ENCODE data around the gene GRHL1. TPM values are rescaled to one million over a fixed set of nuclear protein-coding genes. Genes with fewer than 3 reads are reported as not detected.

Gene GRHL1
- total RNA-seq, 1 experiment from 2014 or later, result 2.7 TPM

GRCh38 chr2:9975328-9975727 is 23.8 kb downstream of the GRHL1 start (continued):
- TF ChIP-seq RORB (CRISPR knock-in tag; IDR thresholded peaks at IDR 0.05) (no peak), MAX (CRISPR knock-in tag; IDR thresholded peaks at IDR 0.05) (no peak)

GRCh38 chr2:9975805-9976447 is 24.4 kb downstream of the GRHL1 start:
- DNase-seq (ENCODE audit: low spot score) (no peak), ATAC-seq (no peak)
- H3K27ac Mint-ChIP-seq, result no peak overlapping the region
- peaks cover 5% of the 10 kb centered on the region; the same call in 1 of the 2 replicates for H3K9me3 Mint-ChIP-seq
- no peaks in the 10 kb centered on the region for H3K36me3 Mint-ChIP-seq
- H3K4me3 Mint-ChIP-seq, result no peak overlapping the region
- ChIA-PET POLR2A (no interaction called here), CTCF (interaction anchor here (1.0 kb wide), 1 partner anchor 9 kb away, joined by 6 read pairs; no protein-coding TSS in a partner anchor)
- H3K27me3 Mint-ChIP-seq (ENCODE audit: low read depth), result no peaks in the 10 kb centered on the region
- no peak for TF ChIP-seq FOXJ3 (CRISPR knock-in tag; IDR thresholded peaks at IDR 0.05; ENCODE audit: borderline replicate concordance)
- no peak for TF ChIP-seq CREM (CRISPR knock-in tag; IDR thresholded peaks at IDR 0.05)
- no peak for TF ChIP-seq MLX (CRISPR knock-in tag; IDR thresholded peaks at IDR 0.05)
- no peak for TF ChIP-seq NFATC4 (CRISPR knock-in tag; IDR thresholded peaks at IDR 0.05)
- TF ChIP-seq RORB (CRISPR knock-in tag; IDR thresholded peaks at IDR 0.05), result no peak
- TF ChIP-seq E2F1 (CRISPR knock-in tag; IDR thresholded peaks at IDR 0.05), result no peak
- TF ChIP-seq IRF2 (CRISPR knock-in tag; IDR thresholded peaks at IDR 0.05; ENCODE audit: borderline replicate concordance, low read depth), result no peak
- no peak for TF ChIP-seq ZMAT4 (CRISPR knock-in tag; IDR thresholded peaks at IDR 0.05)
- no peak for TF ChIP-seq ZNF671 (CRISPR knock-in tag; IDR thresholded peaks at IDR 0.05)
- TF ChIP-seq ZNF281 (CRISPR knock-in tag; IDR thresholded peaks at IDR 0.05), result no peak
- TF ChIP-seq ZNF317 (CRISPR knock-in tag; IDR thresholded peaks at IDR 0.05; ENCODE audit: borderline replicate concordance, low read depth), result no peak
- TF ChIP-seq ZNF219 (CRISPR knock-in tag; IDR thresholded peaks at IDR 0.05; ENCODE audit: borderline replicate concordance), result no peak
- no peak for TF ChIP-seq CDX4 (CRISPR knock-in tag; IDR thresholded peaks at IDR 0.05; ENCODE audit: borderline replicate concordance)
- TF ChIP-seq NFYB (CRISPR knock-in tag; conservative IDR thresholded peaks at IDR 0.05; ENCODE audit: low read depth), result no peak
- no peak for TF ChIP-seq STAT6 (CRISPR knock-in tag; conservative IDR thresholded peaks at IDR 0.05; ENCODE audit: low read depth)
- no peak for TF ChIP-seq HMGXB4 (CRISPR knock-in tag; IDR thresholded peaks at IDR 0.05)
- TF ChIP-seq ELF4 (CRISPR knock-in tag; IDR thresholded peaks at IDR 0.05; ENCODE audit: low read depth), result no peak
- TF ChIP-seq PRDM15 (CRISPR knock-in tag; IDR thresholded peaks at IDR 0.05), result no peak
- TF ChIP-seq ZNF423 (CRISPR knock-in tag; IDR thresholded peaks at IDR 0.05), result no peak
- TF ChIP-seq GABPB1 (CRISPR knock-in tag; IDR thresholded peaks at IDR 0.05), result no peak
- peaks cover 5% of the 10 kb centered on the region; the same call in 1 of the 2 replicates for H3K4me1 Mint-ChIP-seq
